ENCODE data around the gene ILDR1.

The ILDR1 gene

GRCh38 chr3:121992601-121993560 is 29.2 kb downstream of the ILDR1 start:
- no peak overlapping the region for H3K27ac Mint-ChIP-seq
- peaks cover 39% of the 10 kb centered on the region for H3K4me1 Mint-ChIP-seq (ENCODE audit: low read depth)
- no peaks in the 10 kb centered on the region for H3K9me3 Mint-ChIP-seq
- H3K4me3 Mint-ChIP-seq, result no peak overlapping the region
- H3K27me3 Mint-ChIP-seq, result peaks cover 16% of the 10 kb centered on the region
- no peaks in the 10 kb centered on the region for H3K36me3 Mint-ChIP-seq (ENCODE audit: low read depth)

DNA sequence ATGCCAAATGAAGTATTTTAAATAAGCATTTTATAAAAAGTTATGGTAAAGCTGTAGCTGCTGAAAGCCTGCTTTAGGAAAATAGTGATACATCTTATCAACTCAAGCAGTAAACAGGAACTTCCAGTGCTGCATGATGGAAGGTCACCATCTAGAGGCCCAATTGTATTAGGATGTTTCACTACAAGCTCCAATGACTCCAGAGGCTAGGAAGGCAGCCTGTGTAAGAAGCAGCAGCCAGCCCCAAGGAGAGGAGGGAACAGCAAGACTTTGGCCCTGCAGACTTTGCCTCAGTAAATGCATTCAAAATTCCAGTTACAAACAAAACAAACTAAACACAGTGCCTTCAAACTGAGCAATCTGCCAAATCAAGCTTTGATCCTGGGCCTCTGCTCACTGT is 32.1 kb downstream of the ILDR1 start:
- no peak overlapping the region for H3K4me3 Mint-ChIP-seq
- no peaks in the 10 kb centered on the region for H3K36me3 Mint-ChIP-seq (ENCODE audit: low read depth)
- no peak overlapping the region for H3K27ac Mint-ChIP-seq
- H3K27me3 Mint-ChIP-seq, result peaks cover 12% of the 10 kb centered on the region
- peaks cover 17% of the 10 kb centered on the region for H3K4me1 Mint-ChIP-seq (ENCODE audit: low read depth)
- no peaks in the 10 kb centered on the region for H3K9me3 Mint-ChIP-seq

DNA sequence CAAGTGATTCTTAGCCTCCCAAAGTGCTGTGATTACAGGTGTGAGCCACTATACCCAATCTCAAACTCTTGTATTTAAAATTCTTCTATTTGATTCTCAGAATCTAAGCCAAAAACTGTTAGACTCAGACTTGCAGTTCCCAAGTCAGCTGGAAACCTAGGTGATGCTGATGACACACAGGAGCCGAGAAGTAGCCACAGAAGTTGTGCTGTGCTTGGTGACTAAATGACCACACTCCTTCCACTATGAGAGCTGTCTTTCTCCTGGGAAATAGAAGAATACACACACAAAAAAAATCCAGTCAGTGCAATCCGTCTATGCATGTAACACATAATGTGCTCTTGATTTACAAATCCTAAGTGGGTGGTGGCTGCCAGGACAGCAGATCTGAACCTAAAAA is 33.9 kb downstream of the ILDR1 start:
- Mint-ChIP-seq H3K4me3 (no peak overlapping the region), H3K9me3 (peaks cover 16% of the 10 kb centered on the region), H3K27me3 (peaks cover 19% of the 10 kb centered on the region), H3K36me3 (ENCODE audit: low read depth) (peaks cover 12% of the 10 kb centered on the region), H3K27ac (peak overlapping the region; percentile 64), H3K4me1 (ENCODE audit: low read depth) (peaks cover 11% of the 10 kb centered on the region)

DNA sequence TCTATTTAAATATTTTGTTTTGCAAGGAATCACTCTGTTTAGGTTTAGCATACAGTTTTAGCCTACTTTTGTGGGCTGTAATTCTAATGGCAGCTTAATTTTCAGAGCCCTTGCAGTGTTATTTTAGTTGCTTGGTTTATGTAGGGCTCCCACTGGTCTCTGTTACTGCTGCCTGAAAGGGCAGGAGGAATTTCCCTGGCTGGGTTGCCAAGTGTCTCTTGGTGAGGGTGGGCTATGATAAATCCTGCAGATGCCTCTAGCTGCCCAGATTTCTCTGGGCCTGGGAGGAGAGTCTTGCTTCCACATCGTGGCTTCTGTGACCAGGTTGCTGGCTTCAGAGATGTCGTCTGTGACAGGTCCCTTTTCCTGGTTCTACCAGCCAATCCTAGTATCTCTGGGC is 36.2 kb downstream of the ILDR1 start:
- H3K4me3 Mint-ChIP-seq, result no peak overlapping the region
- H3K27me3 Mint-ChIP-seq, result peaks cover 23% of the 10 kb centered on the region
- H3K4me1 Mint-ChIP-seq (ENCODE audit: low read depth), result peaks cover 11% of the 10 kb centered on the region
- H3K27ac Mint-ChIP-seq, result no peak overlapping the region
- H3K36me3 Mint-ChIP-seq (ENCODE audit: low read depth), result peaks cover 12% of the 10 kb centered on the region
- H3K9me3 Mint-ChIP-seq, result peaks cover 17% of the 10 kb centered on the region

GRCh38 chr3:121981473-121981872 is 40.6 kb downstream of the ILDR1 start:
- no peak overlapping the region for H3K27ac Mint-ChIP-seq
- H3K4me1 Mint-ChIP-seq (ENCODE audit: low read depth), result peaks cover 5% of the 10 kb centered on the region
- H3K36me3 Mint-ChIP-seq (ENCODE audit: low read depth), result peaks cover 12% of the 10 kb centered on the region
- H3K4me3 Mint-ChIP-seq, result no peak overlapping the region
- H3K9me3 Mint-ChIP-seq, result peaks cover 24% of the 10 kb centered on the region
- H3K27me3 Mint-ChIP-seq, result peaks cover 17% of the 10 kb centered on the region

DNA sequence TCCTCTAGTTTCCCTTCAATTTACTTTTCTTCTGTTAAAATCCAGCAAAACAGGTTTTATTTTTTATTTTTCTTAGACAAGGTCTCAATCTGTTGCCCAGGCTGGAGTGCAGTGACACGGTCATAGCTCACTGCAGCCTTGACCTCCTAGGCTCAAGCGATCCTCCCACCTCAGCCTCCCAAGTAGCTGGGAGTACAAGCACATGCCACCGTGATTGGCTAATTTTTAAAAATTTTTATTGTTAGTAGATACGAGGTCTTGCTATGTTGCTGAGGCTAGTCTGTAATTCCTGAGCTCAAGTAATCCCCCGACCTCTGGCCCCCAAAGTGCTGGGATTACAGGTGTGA is 41.6 kb downstream of the ILDR1 start:
- H3K4me3 Mint-ChIP-seq, result no peak overlapping the region
- peaks cover 24% of the 10 kb centered on the region for H3K9me3 Mint-ChIP-seq
- H3K27ac Mint-ChIP-seq, result no peak overlapping the region
- H3K27me3 Mint-ChIP-seq, result peaks cover 17% of the 10 kb centered on the region
- H3K4me1 Mint-ChIP-seq (ENCODE audit: low read depth), result peaks cover 5% of the 10 kb centered on the region
- peaks cover 12% of the 10 kb centered on the region for H3K36me3 Mint-ChIP-seq (ENCODE audit: low read depth)

- Mint-ChIP-seq H3K27me3 (peaks cover 17% of the 10 kb centered on the region), H3K9me3 (peaks cover 24% of the 10 kb centered on the region), H3K4me1 (ENCODE audit: low read depth) (peaks cover 5% of the 10 kb centered on the region), H3K36me3 (ENCODE audit: low read depth) (peaks cover 12% of the 10 kb centered on the region), H3K4me3 (no peak overlapping the region), H3K27ac (no peak overlapping the region)
These were observed 42.2 kb downstream of the ILDR1 start for GRCh38 chr3:121979734-121980449.

GRCh38 chr3:121979246-121979645 is 42.8 kb downstream of the ILDR1 start:
- Mint-ChIP-seq H3K4me3 (no peak overlapping the region), H3K36me3 (ENCODE audit: low read depth) (peaks cover 9% of the 10 kb centered on the region), H3K9me3 (peaks cover 18% of the 10 kb centered on the region), H3K27ac (no peak overlapping the region), H3K4me1 (ENCODE audit: low read depth) (peaks cover 5% of the 10 kb centered on the region), H3K27me3 (peaks cover 17% of the 10 kb centered on the region)

DNA sequence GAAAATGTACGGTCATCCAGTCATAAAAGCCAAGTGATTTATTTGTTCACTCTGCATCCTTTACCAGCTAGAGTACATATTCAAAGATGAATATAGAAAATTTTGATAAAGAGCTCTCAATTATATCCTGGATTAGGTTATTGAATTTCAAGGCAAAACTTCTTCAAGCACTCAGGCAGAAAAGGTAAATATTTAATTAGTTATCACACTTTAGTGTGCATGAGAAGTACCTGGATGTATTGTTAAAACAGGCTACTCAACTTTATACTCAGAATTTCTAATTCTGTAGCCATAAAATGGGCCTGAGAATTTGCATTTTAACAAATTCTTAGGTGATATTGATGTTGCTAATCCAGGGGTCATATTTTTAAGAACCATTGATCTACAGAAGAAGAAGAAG is 45.3 kb downstream of the ILDR1 start:
- Mint-ChIP-seq H3K9me3 (peaks cover 7% of the 10 kb centered on the region), H3K4me3 (no peak overlapping the region), H3K4me1 (ENCODE audit: low read depth) (peaks cover 5% of the 10 kb centered on the region), H3K36me3 (ENCODE audit: low read depth) (no peaks in the 10 kb centered on the region), H3K27me3 (peaks cover 10% of the 10 kb centered on the region), H3K27ac (no peak overlapping the region)

DNA sequence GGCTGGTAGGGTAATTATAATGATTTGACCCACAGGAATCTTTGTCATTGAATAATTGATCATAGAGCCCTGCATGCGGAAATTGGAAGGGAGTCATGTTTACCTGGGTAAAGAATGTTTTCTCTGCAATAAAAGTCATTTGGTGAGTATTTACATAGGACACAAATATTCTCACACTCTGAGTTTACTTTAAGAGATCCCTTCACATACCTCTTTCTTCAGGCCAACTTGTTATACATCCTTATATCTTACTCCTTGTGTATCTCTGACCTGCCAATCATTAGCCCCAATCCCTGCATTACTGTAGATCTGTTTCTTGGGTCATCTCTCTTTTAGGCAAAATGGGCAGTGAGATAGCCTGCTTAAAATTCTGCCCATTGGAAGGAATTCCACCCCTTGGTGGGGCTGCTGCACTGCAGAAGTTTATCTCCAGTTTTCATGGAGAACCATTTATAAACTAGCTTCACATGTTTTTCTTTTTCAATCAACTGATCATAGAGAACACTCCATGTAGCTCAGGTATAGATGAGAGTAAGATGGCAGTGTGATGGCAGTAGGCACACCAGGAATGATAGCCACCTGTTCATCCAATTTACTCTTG is 46.2 kb downstream of the ILDR1 start:
- H3K36me3 Mint-ChIP-seq (ENCODE audit: low read depth), result no peaks in the 10 kb centered on the region
- H3K27ac Mint-ChIP-seq, result no peak overlapping the region
- no peak overlapping the region for H3K4me3 Mint-ChIP-seq

DNA sequence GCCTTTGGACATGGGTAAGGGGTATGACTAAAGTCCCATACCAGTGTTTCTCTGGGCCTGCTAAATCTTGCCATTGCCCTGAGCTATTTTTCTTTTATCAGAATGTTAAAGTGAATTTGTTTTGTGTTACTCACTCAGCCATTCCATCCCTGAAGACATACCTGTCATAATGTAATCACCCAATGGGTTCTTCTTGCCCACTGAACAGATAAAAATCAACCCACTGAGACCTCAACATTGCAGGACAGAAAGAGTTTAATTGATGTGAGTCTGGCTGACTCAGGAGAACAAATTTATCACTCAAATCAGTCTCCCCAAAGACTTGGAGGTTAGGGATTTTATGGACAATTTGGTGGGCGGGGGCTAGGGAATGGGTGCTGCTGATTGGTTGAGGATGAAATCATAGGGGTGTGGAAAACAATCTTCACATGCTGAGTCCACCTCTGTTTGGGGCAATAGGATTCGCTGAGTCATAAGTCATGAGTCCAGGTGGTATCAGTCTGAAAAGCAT is 47.4 kb downstream of the ILDR1 start:
- H3K9me3 Mint-ChIP-seq, result peaks cover 7% of the 10 kb centered on the region
- no peak overlapping the region for H3K4me3 Mint-ChIP-seq
- peaks cover 4% of the 10 kb centered on the region for H3K4me1 Mint-ChIP-seq (ENCODE audit: low read depth)
- no peaks in the 10 kb centered on the region for H3K36me3 Mint-ChIP-seq (ENCODE audit: low read depth)
- no peak overlapping the region for H3K27ac Mint-ChIP-seq
- H3K27me3 Mint-ChIP-seq, result peaks cover 6% of the 10 kb centered on the region

More for the DNA sequence above, 46.2 kb downstream of the ILDR1 start:
- peaks cover 5% of the 10 kb centered on the region for H3K4me1 Mint-ChIP-seq (ENCODE audit: low read depth)
- peaks cover 6% of the 10 kb centered on the region for H3K27me3 Mint-ChIP-seq
- peaks cover 7% of the 10 kb centered on the region for H3K9me3 Mint-ChIP-seq

GRCh38 chr3:121970047-121970446 is 52.0 kb downstream of the ILDR1 start:
- Mint-ChIP-seq H3K4me3 (no peak overlapping the region), H3K27ac (no peak overlapping the region), H3K9me3 (no peaks in the 10 kb centered on the region), H3K27me3 (peaks cover 7% of the 10 kb centered on the region), H3K4me1 (ENCODE audit: low read depth) (peaks cover 7% of the 10 kb centered on the region), H3K36me3 (ENCODE audit: low read depth) (no peaks in the 10 kb centered on the region)

DNA sequence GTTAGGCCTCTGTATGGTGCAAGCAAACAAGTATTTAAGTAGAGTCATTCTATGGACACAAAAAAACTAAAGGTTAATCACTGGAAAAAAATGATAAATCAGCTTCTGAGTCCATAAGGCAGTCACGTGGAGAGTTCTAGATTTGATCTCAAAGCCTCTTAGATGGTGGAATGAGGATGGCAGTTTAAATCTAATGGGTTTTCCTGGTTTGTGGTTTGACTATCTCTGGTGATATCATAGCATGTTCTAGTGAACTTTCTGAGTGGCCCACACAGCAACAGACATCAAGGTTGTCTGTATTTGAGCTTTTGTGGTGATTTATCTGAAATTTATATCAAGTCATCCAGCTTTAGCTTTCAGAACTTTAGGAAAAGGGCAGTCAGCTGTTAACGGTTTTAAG is 52.4 kb downstream of the ILDR1 start:
- H3K4me3 Mint-ChIP-seq, result no peak overlapping the region
- no peaks in the 10 kb centered on the region for H3K36me3 Mint-ChIP-seq (ENCODE audit: low read depth)
- H3K27me3 Mint-ChIP-seq, result peaks cover 7% of the 10 kb centered on the region
- no peak overlapping the region for H3K27ac Mint-ChIP-seq
- no peaks in the 10 kb centered on the region for H3K9me3 Mint-ChIP-seq
- peaks cover 7% of the 10 kb centered on the region for H3K4me1 Mint-ChIP-seq (ENCODE audit: low read depth)

DNA sequence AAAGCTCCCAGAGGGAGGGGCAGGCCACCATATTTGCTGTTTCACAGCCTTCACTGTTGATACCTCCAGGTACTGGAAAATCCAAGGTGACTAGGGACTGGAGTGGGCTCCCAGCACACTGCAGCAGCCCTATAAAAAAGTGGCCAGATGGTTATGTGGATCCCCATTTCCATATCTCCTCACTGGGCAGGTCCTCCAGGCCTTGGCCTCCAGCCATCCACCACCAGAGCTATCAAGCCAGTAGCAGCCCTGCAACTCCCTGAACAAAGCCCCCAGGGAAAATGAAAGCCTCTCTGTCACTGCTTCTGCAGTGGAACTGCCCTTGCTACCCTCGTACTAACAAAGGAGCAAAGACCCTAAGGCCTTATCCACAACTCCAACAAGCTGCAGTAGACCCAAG is 58.4 kb downstream of the ILDR1 start:
- Mint-ChIP-seq H3K36me3 (ENCODE audit: low read depth) (no peaks in the 10 kb centered on the region), H3K4me1 (ENCODE audit: low read depth) (no peaks in the 10 kb centered on the region), H3K4me3 (no peak overlapping the region), H3K9me3 (no peaks in the 10 kb centered on the region), H3K27me3 (peaks cover 15% of the 10 kb centered on the region), H3K27ac (no peak overlapping the region)

DNA sequence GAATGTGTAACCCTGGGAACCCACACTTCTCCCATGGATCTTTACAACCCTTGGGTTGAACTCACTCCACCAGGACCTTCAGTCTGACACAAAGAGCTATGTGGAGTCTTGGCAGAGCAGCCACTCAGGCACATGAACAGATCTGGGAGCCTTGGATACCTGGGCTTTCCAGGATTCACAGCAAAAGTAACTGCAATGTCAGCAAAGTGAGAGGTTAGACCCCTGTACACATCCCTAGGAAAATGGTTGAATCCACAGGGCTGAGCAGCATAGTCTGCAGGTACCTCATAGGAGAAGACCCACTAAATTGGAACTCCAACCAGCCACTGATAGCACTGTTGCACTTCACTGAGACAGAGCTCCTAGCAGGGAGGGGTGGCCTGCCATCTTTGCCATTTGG is 59.6 kb downstream of the ILDR1 start:
- peaks cover 6% of the 10 kb centered on the region for H3K4me1 Mint-ChIP-seq (ENCODE audit: low read depth)
- no peak overlapping the region for H3K27ac Mint-ChIP-seq
- H3K36me3 Mint-ChIP-seq (ENCODE audit: low read depth), result no peaks in the 10 kb centered on the region
- no peaks in the 10 kb centered on the region for H3K9me3 Mint-ChIP-seq
- no peak overlapping the region for H3K4me3 Mint-ChIP-seq
- H3K27me3 Mint-ChIP-seq, result peaks cover 15% of the 10 kb centered on the region
